ENCODE measurements around the gene EEA1.

DNA sequence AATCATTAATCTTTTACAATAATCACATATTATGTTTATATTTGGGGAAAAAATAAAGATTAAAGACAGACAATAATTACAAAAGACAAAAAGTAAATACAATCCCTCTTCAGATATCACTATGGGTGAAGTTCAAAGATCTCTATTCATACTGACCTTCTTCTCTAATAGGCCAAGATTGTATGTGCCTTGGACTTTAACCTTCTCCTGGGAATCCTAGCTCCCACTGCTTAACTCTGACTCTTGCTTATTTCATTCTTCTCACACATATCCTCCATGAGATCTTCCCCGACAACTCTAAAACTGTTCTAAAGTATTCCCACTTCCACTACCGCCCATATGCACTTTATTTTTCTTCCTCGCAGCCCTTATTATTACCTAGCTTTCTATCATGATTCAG lies 83.8 kb downstream of the EEA1 start:
- TF ChIP-seq, protein P1, sequence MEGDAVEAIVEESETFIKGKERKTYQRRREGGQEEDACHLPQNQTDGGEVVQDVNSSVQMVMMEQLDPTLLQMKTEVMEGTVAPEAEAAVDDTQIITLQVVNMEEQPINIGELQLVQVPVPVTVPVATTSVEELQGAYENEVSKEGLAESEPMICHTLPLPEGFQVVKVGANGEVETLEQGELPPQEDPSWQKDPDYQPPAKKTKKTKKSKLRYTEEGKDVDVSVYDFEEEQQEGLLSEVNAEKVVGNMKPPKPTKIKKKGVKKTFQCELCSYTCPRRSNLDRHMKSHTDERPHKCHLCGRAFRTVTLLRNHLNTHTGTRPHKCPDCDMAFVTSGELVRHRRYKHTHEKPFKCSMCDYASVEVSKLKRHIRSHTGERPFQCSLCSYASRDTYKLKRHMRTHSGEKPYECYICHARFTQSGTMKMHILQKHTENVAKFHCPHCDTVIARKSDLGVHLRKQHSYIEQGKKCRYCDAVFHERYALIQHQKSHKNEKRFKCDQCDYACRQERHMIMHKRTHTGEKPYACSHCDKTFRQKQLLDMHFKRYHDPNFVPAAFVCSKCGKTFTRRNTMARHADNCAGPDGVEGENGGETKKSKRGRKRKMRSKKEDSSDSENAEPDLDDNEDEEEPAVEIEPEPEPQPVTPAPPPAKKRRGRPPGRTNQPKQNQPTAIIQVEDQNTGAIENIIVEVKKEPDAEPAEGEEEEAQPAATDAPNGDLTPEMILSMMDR (conservative IDR thresholded peaks at IDR 0.05; ENCODE audit: low read depth, low read length) = no peak
- TF ChIP-seq EZH2phosphoT487 (IDR thresholded peaks at IDR 0.05; ENCODE audit: borderline replicate concordance, low read length) = no peak
- no peak for TF ChIP-seq EZH2 (IDR thresholded peaks at IDR 0.05; ENCODE audit: low read length, unreplicated experiment)

All from PC-3 (cell line).